ENCODE results near the gene ARHGAP35.

GRCh38 chr19:46896076-46896794, 35.4 kb downstream of the ARHGAP35 start:
- TF ChIP-seq TCF12 (IDR thresholded peaks at IDR 0.05; ENCODE audit: low read depth) (no peak), NFIC (IDR thresholded peaks at IDR 0.05) (no peak), EGR1 (IDR thresholded peaks at IDR 0.05) (no peak), YY1 (IDR thresholded peaks at IDR 0.05; ENCODE audit: low read depth) (no peak), REST (IDR thresholded peaks at IDR 0.05; ENCODE audit: low read depth) (no peak)

Data from Ishikawa (cell line).